ENCODE data around the gene ZNF227. TPM values are rescaled to one million over a fixed set of nuclear protein-coding genes. Genes with fewer than 3 reads are reported as not detected.
A peak's percentile ranks its signal among the peaks of the same experiment; 100 is the strongest.
"Not testable (repeated sequence)": the region's sequence is repeated elsewhere in the genome, so short reads cannot be mapped to it uniquely, and the experiment has no call there.

ZNF227 gene
- total RNA-seq, 2 donors from 2014 or later, result 4.3 to 8.0 TPM

GRCh38 chr19:44207126-44207803 lies 5.1 kb upstream of the ZNF227 start:
- intact Hi-C loops (cut with DNase I), result no loop called here
- WGBS, 2 donors, result 3% methylated on average over 26 of the region's 26 CpGs
- Histone ChIP-seq H3K36me3 (replicated peaks in 1 of 2; ENCODE audit: insufficient read depth in 1 of 2, low read depth in 2 of 2) (no peaks in the 10 kb centered on the region), H3K9me3 (peaks cover 0 to 10% (median 0%) of the 10 kb centered on the region in 3 donors), H3K4me1 (peaks cover 8% of the 10 kb centered on the region), H3K4me3 (peak overlapping the region; percentile 38 to 74), H3K27ac (peak overlapping the region; percentile 57 to 84 (median 71)), H3K27me3 (no peaks in the 10 kb centered on the region)
- ATAC-seq, result peak; percentile 90
- peak; percentile 81 to 91 (median 88) for DNase-seq
- TF ChIP-seq CTCF (IDR thresholded peaks at IDR 0.05), result no peak
- peak in 2 of 3 donors; percentile 29 to 35 for TF ChIP-seq POLR2A (IDR thresholded peaks at IDR 0.05)

GRCh38 chr19:44212866-44213346 lies 574 bp downstream of the ZNF227 start:
- TF ChIP-seq CTCF (IDR thresholded peaks at IDR 0.05) (no peak), POLR2A (IDR thresholded peaks at IDR 0.05) (no peak)
- ATAC-seq (no peak), DNase-seq (no peak)
- H3K4me1 ChIP-seq, result peaks cover 11% of the 10 kb centered on the region
- peak overlapping the region; percentile 63 to 77 (median 72) for H3K27ac ChIP-seq
- H3K4me3 ChIP-seq, result peak overlapping the region; percentile 57 to 93
- no peaks in the 10 kb centered on the region for H3K27me3 ChIP-seq
- 4% methylated on average over 15 of the region's 15 CpGs for WGBS, 2 donors
- peaks cover 3 to 4% of the 10 kb centered on the region in 2 donors for H3K36me3 ChIP-seq (replicated peaks in 1 of 2; ENCODE audit: insufficient read depth in 1 of 2, low read depth in 2 of 2)
- H3K9me3 ChIP-seq, result no peaks in the 10 kb centered on the region
- intact Hi-C loops (cut with DNase I), result no loop called here

GRCh38 chr19:44219926-44220325 lies 7.6 kb downstream of the ZNF227 start:
- ATAC-seq; H3K4me3 ChIP-seq; H3K9me3 ChIP-seq; intact Hi-C loops (cut with DNase I); H3K4me1 ChIP-seq; H3K27ac ChIP-seq; H3K36me3 ChIP-seq (replicated peaks in 1 of 2; ENCODE audit: insufficient read depth in 1 of 2, low read depth in 2 of 2); H3K27me3 ChIP-seq; DNase-seq: not testable (repeated sequence)
- 88 to 100% methylated on average over 3 of the region's 3 CpGs for WGBS, 2 donors

GRCh38 chr19:44220761-44221160 lies 8.4 kb downstream of the ZNF227 start:
- DNase-seq; H3K9me3 ChIP-seq; H3K36me3 ChIP-seq (replicated peaks in 1 of 2; ENCODE audit: insufficient read depth in 1 of 2, low read depth in 2 of 2); H3K27ac ChIP-seq; H3K4me1 ChIP-seq; intact Hi-C loops (cut with DNase I); H3K4me3 ChIP-seq; ATAC-seq; H3K27me3 ChIP-seq: not testable (repeated sequence)
- WGBS, 2 donors, result 94 to 99% methylated on average over 6 of the region's 6 CpGs

GRCh38 chr19:44221291-44221690 lies 9.0 kb downstream of the ZNF227 start:
- H3K4me1 ChIP-seq; H3K27me3 ChIP-seq; H3K4me3 ChIP-seq; ATAC-seq; intact Hi-C loops (cut with DNase I); H3K36me3 ChIP-seq (replicated peaks in 1 of 2; ENCODE audit: insufficient read depth in 1 of 2, low read depth in 2 of 2); H3K27ac ChIP-seq; DNase-seq: not testable (repeated sequence)
- H3K9me3 ChIP-seq, result peaks cover 0 to 10% (median 0%) of the 10 kb centered on the region in 3 donors
- 94 to 100% methylated on average over 1 to 3 of the region's 3 CpGs for WGBS, 2 donors

GRCh38 chr19:44228318-44228717 lies 16.0 kb downstream of the ZNF227 start:
- ATAC-seq, result no peak
- intact Hi-C loops (cut with DNase I), result no loop called here
- H3K9me3 ChIP-seq, result peaks cover 0 to 55% (median 0%) of the 10 kb centered on the region in 3 donors
- WGBS, 2 donors, result 93 to 97% methylated on average over 3 of the region's 3 CpGs
- DNase-seq, result no peak
- H3K4me1 ChIP-seq, result no peaks in the 10 kb centered on the region
- no peak overlapping the region for H3K4me3 ChIP-seq
- TF ChIP-seq CTCF (IDR thresholded peaks at IDR 0.05) (no peak), POLR2A (IDR thresholded peaks at IDR 0.05) (no peak)
- peaks cover 36 to 39% of the 10 kb centered on the region in 2 donors for H3K36me3 ChIP-seq (replicated peaks in 1 of 2; ENCODE audit: insufficient read depth in 1 of 2, low read depth in 2 of 2)
- H3K27ac ChIP-seq, result no peak overlapping the region
- no peaks in the 10 kb centered on the region for H3K27me3 ChIP-seq
